NAMALWA (cell line): Measurements from ENCODE around the gene PCDH9.

Experiments used
- DNase-seq: peaks from one replicate; pipeline ENCODE4 v3.0.0-alpha.2; 2015; ENCODE audit warnings: low spot score

Gene PCDH9

GRCh38 chr13:67225252-67226159, 4.6 kb downstream of the PCDH9 start:
- no peak for DNase-seq

DNA sequence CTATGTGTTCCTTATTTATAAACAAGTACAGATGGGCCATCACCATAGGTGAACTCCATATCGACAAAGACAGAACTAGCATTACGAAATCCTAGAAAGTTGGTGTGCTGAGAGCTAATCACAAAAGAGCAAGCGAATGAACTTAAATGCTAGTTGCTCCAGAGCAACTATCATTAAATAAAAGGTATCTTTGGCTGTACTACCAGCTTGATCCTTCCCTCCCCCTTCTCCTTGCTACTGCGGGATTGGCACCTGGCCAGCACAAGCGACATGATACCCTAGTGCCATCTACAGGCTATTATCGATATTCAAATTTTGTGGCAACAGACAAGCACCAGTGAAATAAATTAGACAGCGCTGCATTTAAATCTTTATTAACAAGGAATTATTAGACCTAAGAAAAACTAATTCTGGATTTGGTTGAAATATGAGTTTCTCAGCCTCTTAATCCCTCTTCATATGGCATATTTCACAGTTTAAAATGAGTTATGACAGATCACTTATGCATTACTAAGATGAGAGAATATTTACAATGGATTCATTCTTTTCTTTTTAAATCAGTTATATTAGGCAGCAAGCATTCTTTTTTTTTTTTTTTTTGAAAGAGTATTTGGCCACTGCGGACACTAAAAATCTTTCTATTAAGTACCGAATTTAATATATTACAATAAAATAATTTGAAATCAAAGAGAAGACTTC, 5.8 kb downstream of the PCDH9 start:
- DNase-seq: peak; percentile 95

DNA sequence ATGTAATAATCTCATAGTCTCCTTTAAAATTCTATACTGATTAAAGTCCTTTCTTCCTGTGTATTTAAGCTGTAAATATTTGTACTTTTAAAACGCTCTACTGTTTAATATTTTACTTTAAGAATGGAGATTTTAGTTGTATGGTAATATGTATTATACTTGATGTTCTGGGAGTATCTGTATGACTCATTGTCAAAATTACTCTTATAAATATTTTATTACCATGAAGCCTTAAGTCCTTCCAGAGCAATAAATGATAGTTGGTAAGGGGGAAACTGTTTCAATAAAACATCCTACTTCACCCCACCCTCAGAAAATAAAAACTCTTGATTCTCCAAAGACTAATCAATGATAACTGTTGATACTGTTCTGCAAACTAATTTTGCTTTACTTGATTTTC, 6.4 kb downstream of the PCDH9 start:
- DNase-seq: no peak

GRCh38 chr13:67223024-67223423, 7.1 kb downstream of the PCDH9 start:
- peak; percentile 54 for DNase-seq

- peak; percentile 57 for DNase-seq
These were observed 8.4 kb downstream of the PCDH9 start for GRCh38 chr13:67221630-67222226.

GRCh38 chr13:67219113-67219512, 11.0 kb downstream of the PCDH9 start:
- DNase-seq: no peak

DNA sequence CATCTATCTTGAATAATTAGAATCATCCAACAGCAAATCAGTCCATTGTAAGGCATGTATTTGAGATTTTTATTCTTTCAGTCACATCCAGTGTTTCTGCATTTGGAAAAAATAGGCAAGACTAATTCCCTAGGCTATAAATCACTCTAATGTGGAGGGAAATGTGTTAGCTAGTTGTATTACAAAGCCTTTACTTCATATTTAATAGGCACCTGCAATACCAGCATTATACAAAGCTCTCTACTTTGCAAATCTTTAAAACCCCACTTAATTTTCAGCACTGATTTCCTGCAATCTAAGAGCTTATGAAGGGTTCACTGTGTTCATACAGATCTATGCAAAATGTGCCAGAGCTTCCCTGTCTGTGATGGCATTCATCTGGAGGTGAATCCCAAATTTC, 12.3 kb downstream of the PCDH9 start:
- DNase-seq: no peak

DNA sequence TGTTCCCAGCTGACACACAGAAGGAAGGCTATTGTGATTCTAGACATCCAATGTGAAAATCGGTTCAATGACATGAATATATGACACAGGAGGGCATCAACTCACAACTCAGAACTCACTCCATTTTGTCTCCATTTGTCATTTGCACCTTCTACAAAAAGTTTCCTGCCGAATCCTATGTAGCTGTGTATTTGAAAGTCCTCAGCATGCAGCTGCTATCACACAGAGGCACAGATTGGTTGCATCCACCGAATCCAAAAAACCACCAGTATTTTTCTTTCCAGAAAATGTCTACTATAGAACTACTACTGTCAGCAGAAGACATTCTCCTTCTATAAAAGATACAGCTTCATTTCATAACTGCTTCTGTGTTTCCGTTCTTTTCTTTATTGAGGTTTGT, 13.3 kb downstream of the PCDH9 start:
- no peak for DNase-seq

GRCh38 chr13:67210208-67210607, 19.9 kb downstream of the PCDH9 start:
- DNase-seq: no peak

DNA sequence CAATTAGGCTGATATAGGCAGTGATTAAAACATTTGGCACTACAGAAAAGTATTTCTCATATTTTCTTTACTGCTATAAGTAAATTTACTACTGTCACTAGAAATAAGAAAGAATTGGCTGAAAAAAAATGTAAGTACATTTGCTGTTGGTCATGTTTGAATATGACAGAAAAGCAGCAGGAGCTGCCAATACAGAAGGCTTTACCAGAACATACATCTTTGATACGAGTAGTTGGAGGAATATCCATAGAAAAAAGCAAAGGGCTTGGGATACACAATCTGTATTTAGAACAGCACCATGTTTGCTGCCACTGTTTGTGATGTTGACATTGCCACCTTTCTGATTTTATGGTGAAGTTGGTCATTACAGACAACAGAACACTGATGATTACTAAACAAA, 21.6 kb downstream of the PCDH9 start:
- no peak for DNase-seq

DNA sequence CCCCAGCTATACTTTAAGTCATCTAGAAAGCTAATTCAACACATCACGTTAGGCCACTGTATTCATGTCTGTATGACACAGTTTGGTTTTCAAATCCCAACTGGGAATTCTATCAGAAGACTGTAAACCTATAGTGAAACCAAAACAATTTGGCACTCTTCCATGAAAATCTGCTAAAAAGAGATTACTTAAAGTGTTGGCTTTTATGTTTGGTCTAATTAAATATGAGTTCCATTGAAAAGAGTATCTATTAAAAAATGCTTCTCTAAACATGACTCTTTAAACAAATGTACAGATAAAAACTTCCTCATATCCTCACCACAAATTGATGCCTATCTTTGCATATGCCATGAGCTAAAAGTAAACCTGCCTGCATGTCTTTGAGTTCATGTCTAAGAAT, 25.4 kb downstream of the PCDH9 start:
- no peak for DNase-seq

DNA sequence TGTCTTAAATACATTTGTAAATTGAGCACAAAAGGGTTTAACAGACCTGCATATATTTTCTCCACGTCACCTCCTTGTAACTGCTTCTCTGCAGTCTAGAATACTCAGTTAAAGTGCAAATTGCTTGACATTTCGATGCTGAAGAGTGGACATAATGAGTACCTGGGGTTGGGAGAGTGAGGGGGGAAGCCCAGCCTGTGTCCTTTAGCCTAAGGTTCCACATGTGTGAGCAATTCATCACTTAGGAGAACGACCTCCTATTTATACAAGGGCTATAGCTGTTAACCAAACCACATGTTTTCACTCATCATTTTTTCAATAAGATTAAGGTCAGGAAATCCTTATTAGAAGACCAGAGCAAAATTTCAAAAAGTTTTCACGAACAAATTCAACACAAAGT, 29.5 kb downstream of the PCDH9 start:
- no peak for DNase-seq

GRCh38 chr13:67200183-67200582, 30.0 kb downstream of the PCDH9 start:
- DNase-seq: no peak

DNA sequence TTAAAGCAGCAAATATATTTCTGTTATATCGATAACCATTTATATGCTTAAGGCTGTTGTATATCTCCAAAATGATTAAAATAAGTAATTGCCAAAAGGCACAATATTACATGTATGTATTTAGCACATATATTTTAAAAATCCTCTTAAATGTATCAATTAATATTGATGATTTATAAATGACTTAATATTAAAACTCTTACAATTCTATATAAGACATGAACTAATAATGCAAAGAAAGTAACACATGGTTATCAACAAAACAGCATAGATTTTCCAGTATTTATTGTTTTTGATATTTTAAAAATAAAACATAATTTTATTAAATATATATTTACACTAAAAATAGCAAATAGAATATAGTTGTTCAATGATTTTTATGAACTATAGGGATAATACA, 32.4 kb downstream of the PCDH9 start:
- no peak for DNase-seq

DNA sequence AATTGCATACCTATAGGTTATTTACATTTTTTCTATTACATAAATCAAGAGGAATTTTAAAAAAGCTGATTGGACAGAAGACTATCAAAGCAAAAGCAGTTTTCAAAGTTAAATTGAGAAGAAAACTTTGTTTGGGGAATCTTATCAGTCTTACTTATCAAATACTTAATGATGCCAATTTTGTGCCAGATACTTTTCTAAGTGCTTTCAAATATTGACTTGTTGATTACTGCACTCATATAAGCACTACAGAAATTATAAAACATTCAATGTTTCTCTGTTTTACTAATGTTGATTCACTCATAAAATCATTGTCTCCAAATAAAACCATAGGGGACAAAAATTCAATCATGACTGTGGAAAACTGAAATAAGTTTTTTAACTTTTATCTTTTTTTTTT, 36.2 kb downstream of the PCDH9 start:
- DNase-seq: no peak

DNA sequence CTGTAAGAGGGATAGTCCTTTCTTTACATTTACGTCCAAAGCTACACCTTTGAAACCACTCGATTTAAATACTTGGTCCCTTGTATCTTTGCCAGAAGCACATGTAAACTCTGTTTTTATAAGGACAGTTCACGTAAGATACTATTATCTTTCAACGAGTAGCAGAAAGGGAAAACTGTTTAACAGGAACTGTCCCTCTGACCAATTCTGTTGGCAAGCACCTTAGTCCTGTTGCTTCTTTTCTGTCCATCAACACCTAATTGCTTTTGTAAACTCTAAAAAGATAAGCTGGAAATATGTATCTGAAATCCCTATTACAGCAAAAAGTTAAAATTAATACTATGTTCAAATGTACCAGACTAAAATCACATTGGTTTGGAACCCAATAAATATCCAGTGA, 37.4 kb downstream of the PCDH9 start:
- DNase-seq: no peak

GRCh38 chr13:67186995-67187569, 43.1 kb downstream of the PCDH9 start:
- no peak for DNase-seq

DNA sequence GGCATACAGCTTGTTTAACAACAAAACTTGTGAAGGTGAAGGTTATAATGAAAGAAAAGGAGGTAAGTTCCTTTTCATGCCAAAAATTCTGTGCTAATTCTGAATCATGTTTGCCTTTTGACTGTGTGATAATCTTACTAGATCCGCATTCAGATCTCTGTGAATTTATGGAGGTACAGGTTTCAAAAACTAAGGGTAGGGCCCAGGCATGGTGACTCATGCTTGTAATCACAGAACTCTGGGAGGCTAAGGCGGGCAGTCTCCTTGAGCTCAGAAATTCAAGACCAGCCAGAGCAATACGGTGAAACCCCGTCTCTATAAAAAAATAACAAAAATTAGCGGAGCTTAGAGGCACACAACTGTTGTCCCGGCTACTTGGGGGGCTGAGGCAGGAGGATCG, 45.9 kb downstream of the PCDH9 start:
- no peak for DNase-seq

GRCh38 chr13:67183151-67183550, 47.0 kb downstream of the PCDH9 start:
- no peak for DNase-seq

- DNase-seq: no peak
These were observed 54.2 kb downstream of the PCDH9 start for GRCh38 chr13:67175836-67176459.

DNA sequence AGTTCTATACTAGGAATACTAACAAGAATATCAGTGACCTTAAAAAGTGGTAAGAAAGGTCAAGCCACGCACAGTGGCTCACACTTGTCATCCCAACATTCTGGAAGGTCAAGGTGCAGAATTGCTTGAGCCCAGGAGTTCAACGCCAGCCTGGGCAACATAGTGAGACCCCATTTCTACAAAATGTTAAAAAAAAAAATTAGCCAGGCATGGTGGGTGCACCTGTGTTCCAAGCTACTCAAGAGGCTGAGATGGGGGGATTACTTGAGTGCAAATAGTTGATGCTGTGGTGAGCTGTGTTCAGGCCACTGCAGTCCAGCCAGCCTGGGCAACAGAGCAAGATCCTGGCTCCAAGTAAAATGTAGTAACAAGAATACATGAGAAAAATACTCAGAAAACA, 61.8 kb downstream of the PCDH9 start:
- DNase-seq: no peak

DNA sequence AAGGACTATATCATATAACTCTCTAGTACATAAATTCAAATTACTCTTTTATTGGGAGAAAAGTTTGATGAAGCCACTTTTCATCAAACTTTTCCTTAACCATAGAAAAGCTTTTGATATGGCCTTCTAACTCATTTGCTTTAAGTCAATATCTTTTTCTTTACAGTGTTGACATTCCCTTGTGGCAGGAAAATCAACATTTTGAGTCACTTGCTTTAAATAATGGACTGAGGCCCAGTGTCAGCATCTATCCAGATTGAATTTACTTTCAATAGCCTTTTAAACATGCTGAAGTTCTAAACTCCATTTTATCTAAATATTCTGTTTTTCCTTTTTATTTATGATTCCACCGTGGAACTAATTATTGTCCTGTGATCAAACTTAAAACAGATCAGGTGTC, 62.7 kb downstream of the PCDH9 start:
- DNase-seq: no peak
